HepG2 (cell line): Measurements from ENCODE around the gene CFAP100. TPM values are rescaled to one million over a fixed set of nuclear protein-coding genes. Genes with fewer than 3 reads are reported as not detected.

ENCODE experiments used
- CCAR2 ChIP-seq: fragments of 200-400 bp; formaldehyde crosslinking; optimal IDR thresholded peaks from 2 replicates; pipeline ENCODE3; 2018; ENCODE audit warnings: low read depth, mild to moderate bottlenecking, low read length, moderate library complexity
- HOXD1 ChIP-seq: sonication (generic); formaldehyde crosslinking; IDR thresholded peaks from 2 replicates; pipeline ENCODE4 v1.5.0; 2020; ENCODE audit warnings: missing genetic modification reagents
- ISL2 ChIP-seq: sonication (generic); formaldehyde crosslinking; IDR thresholded peaks from 2 replicates; pipeline ENCODE4 v1.5.0; 2020; ENCODE audit warnings: missing genetic modification reagents
- NFIC ChIP-seq: IDR thresholded peaks from 2 replicates; pipeline ENCODE4 v1.6.1; 2012; ENCODE audit warnings: mild to moderate bottlenecking, low read length, inconsistent platforms
- ONECUT2 ChIP-seq: sonication (generic); formaldehyde crosslinking; IDR thresholded peaks from 2 replicates; pipeline ENCODE4 v1.4.0; 2020; ENCODE audit warnings: missing genetic modification reagents
- POLR2A ChIP-seq, 2 experiments: IDR thresholded peaks; 2 replicates each; pipeline ENCODE4 v1.6.1; 2011; ENCODE audit warnings: low read depth in 2 of 2, low read length in 2 of 2, mild to moderate bottlenecking in 1 of 2, moderate library complexity in 1 of 2; ENCODE audit not compliant: insufficient read depth in 1 of 2
- ZNF441 ChIP-seq: sonication (generic); formaldehyde crosslinking; IDR thresholded peaks from 2 replicates; pipeline ENCODE4 v1.7.0; 2021; ENCODE audit warnings: missing genetic modification reagents, borderline replicate concordance
- ZNF546 ChIP-seq: sonication (generic); formaldehyde crosslinking; conservative IDR thresholded peaks from 2 replicates; pipeline ENCODE4 v1.8.1; 2023; ENCODE audit warnings: mild to moderate bottlenecking, missing genetic modification reagents
- ZNF672 ChIP-seq: sonication (generic); formaldehyde crosslinking; IDR thresholded peaks from 2 replicates; pipeline ENCODE4 v1.8.1; 2022; ENCODE audit warnings: missing genetic modification reagents
- ZNF703 ChIP-seq: sonication (generic); formaldehyde crosslinking; IDR thresholded peaks from 2 replicates; pipeline ENCODE4 v1.5.1; 2020; ENCODE audit warnings: missing genetic modification reagents, mild to moderate bottlenecking, moderate library complexity, borderline replicate concordance
- ZNF709 ChIP-seq: sonication (generic); formaldehyde crosslinking; IDR thresholded peaks from 2 replicates; pipeline ENCODE4 v1.5.0; 2020; ENCODE audit warnings: mild to moderate bottlenecking, missing genetic modification reagents
- polyA plus RNA-seq, 8 experiments: library from polyadenylated mRNA; depleted of rRNA in 3 of 8; stranded (reverse) in 7 of 8; unstranded in 1 of 8; fragments of >200 nt; fragmentation: Illumina TruSeq in 4 of 8; extraction: Trizol in 4 of 8; gene quantifications; 2 replicates each; pipeline versions ENCODE4 v1.2.1 to v1.2.3, GENCODE V29; 2011 to 2016; ENCODE audit warnings: low read depth in 4 of 8, missing spikeins in 1 of 8, mixed read lengths in 1 of 8; ENCODE audit not compliant: insufficient read depth in 1 of 8
- total RNA-seq, 5 experiments: library from RNA; depleted of rRNA; stranded (reverse); fragments of >200 nt; fragmentation: Illumina TruSeq; extraction: Trizol; gene quantifications; 2 replicates each; pipeline ENCODE4 v1.2.3, GENCODE V29; 2016; ENCODE audit warnings: low read depth in 1 of 5
- TF ChIP-seq, protein P1 (sequence below): sonication (generic); formaldehyde crosslinking; IDR thresholded peaks from 2 replicates; pipeline ENCODE4 v1.5.1; 2020; ENCODE audit warnings: missing genetic modification reagents, mild to moderate bottlenecking, borderline replicate concordance
- TF ChIP-seq, protein P2 (sequence below): sonication (generic); formaldehyde crosslinking; IDR thresholded peaks from 2 replicates; pipeline ENCODE4 v1.4.0; 2020; ENCODE audit warnings: missing genetic modification reagents, mild to moderate bottlenecking, borderline replicate concordance
- TF ChIP-seq, protein P3 (sequence below): IDR thresholded peaks from 2 replicates; pipeline ENCODE4 v1.6.1; 2016; ENCODE audit warnings: missing compliant biosample characterization, missing genetic modification reagents, borderline replicate concordance
- TF ChIP-seq, protein P4 (sequence below): sonication (generic); formaldehyde crosslinking; IDR thresholded peaks from 2 replicates; pipeline ENCODE4 v1.9.0; 2021; ENCODE audit warnings: missing genetic modification reagents, borderline replicate concordance
- TF ChIP-seq, protein P5 (sequence below): sonication (generic); formaldehyde crosslinking; IDR thresholded peaks from 2 replicates; pipeline ENCODE4 v1.5.0; 2020; ENCODE audit warnings: mild to moderate bottlenecking, missing genetic modification reagents, borderline replicate concordance
- TF ChIP-seq, protein P6 (sequence below): sonication (generic); formaldehyde crosslinking; IDR thresholded peaks from 2 replicates; pipeline ENCODE4 v1.4.0; 2020; ENCODE audit warnings: missing genetic modification reagents, borderline replicate concordance

CFAP100 gene
- total and polyA plus RNA-seq, 2 of the 13 experiments (the other 11 are each of a cell fraction or from before 2014, with no cell fraction given), result 0.32 TPM; not detected in 1

DNA sequence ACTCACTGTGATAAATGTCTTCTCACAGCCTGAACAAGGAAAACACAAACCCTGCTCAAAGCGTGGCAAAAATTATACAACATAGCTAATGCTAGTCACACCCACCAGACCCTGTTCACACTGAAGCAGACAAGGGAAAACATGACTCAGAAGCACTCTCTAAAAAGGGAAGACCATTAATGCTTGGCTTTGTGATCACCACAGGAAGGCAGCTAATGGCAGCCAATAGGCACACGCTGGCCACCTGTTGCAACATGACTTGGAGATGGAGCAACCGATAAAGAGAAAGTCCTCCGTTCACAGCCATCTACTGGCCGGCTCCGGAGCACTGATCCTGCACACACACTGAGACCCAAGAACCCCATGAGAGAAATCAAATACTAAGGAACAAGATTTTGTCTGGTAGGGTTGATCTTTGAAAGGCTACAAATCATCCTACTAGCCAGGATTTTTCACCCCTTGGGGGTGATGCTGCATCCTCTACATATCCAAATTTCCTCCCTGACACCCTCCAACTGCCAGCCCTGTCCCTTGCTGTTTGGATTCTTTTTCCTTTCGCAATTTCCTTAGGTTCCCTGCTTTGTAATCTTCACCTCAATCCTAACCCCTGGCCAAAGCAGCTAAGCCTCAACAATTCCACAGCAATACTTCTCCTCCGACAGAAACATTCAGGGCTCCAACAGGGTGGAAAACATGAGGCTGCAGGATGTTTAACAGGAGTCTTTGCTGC is 77.7 kb downstream of the CFAP100 start (continued):
- TF ChIP-seq NFIC (no peak), ISL2 (CRISPR knock-in tag) (peak; percentile 31; the same call in 1 of the 2 replicates), ZNF703 (no peak), ZNF709 (no peak), ZNF672 (CRISPR knock-in tag) (no peak), POLR2A (IDR thresholded peaks at IDR 0.05; ENCODE audit: insufficient read depth in 1 of 2, low read depth in 2 of 2, low read length in 2 of 2) (peak in 1 of 2 experiments; percentile 49; a peak in 1 of 4 replicates), HOXD1 (CRISPR knock-in tag) (no peak), ZNF546 (CRISPR knock-in tag) (no peak), ZNF441 (no peak), CCAR2 (no peak), ONECUT2 (CRISPR knock-in tag) (no peak)
- TF ChIP-seq, protein P1, sequence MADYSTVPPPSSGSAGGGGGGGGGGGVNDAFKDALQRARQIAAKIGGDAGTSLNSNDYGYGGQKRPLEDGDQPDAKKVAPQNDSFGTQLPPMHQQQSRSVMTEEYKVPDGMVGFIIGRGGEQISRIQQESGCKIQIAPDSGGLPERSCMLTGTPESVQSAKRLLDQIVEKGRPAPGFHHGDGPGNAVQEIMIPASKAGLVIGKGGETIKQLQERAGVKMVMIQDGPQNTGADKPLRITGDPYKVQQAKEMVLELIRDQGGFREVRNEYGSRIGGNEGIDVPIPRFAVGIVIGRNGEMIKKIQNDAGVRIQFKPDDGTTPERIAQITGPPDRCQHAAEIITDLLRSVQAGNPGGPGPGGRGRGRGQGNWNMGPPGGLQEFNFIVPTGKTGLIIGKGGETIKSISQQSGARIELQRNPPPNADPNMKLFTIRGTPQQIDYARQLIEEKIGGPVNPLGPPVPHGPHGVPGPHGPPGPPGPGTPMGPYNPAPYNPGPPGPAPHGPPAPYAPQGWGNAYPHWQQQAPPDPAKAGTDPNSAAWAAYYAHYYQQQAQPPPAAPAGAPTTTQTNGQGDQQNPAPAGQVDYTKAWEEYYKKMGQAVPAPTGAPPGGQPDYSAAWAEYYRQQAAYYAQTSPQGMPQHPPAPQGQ, result no peak
- TF ChIP-seq, protein P2, sequence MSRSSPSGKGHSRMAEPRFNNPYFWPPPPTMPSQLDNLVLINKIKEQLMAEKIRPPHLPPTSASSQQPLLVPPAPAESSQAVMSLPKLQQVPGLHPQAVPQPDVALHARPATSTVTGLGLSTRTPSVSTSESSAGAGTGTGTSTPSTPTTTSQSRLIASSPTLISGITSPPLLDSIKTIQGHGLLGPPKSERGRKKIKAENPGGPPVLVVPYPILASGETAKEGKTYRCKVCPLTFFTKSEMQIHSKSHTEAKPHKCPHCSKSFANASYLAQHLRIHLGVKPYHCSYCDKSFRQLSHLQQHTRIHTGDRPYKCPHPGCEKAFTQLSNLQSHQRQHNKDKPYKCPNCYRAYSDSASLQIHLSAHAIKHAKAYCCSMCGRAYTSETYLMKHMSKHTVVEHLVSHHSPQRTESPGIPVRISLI (CRISPR knock-in tag), result no peak
- TF ChIP-seq, protein P3, sequence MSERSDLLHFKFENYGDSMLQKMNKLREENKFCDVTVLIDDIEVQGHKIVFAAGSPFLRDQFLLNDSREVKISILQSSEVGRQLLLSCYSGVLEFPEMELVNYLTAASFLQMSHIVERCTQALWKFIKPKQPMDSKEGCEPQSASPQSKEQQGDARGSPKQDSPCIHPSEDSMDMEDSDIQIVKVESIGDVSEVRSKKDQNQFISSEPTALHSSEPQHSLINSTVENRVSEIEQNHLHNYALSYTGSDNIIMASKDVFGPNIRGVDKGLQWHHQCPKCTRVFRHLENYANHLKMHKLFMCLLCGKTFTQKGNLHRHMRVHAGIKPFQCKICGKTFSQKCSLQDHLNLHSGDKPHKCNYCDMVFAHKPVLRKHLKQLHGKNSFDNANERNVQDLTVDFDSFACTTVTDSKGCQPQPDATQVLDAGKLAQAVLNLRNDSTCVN (CRISPR knock-in tag), result no peak
- TF ChIP-seq, protein P4, sequence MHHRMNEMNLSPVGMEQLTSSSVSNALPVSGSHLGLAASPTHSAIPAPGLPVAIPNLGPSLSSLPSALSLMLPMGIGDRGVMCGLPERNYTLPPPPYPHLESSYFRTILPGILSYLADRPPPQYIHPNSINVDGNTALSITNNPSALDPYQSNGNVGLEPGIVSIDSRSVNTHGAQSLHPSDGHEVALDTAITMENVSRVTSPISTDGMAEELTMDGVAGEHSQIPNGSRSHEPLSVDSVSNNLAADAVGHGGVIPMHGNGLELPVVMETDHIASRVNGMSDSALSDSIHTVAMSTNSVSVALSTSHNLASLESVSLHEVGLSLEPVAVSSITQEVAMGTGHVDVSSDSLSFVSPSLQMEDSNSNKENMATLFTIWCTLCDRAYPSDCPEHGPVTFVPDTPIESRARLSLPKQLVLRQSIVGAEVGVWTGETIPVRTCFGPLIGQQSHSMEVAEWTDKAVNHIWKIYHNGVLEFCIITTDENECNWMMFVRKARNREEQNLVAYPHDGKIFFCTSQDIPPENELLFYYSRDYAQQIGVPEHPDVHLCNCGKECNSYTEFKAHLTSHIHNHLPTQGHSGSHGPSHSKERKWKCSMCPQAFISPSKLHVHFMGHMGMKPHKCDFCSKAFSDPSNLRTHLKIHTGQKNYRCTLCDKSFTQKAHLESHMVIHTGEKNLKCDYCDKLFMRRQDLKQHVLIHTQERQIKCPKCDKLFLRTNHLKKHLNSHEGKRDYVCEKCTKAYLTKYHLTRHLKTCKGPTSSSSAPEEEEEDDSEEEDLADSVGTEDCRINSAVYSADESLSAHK, result no peak
- TF ChIP-seq, protein P5, sequence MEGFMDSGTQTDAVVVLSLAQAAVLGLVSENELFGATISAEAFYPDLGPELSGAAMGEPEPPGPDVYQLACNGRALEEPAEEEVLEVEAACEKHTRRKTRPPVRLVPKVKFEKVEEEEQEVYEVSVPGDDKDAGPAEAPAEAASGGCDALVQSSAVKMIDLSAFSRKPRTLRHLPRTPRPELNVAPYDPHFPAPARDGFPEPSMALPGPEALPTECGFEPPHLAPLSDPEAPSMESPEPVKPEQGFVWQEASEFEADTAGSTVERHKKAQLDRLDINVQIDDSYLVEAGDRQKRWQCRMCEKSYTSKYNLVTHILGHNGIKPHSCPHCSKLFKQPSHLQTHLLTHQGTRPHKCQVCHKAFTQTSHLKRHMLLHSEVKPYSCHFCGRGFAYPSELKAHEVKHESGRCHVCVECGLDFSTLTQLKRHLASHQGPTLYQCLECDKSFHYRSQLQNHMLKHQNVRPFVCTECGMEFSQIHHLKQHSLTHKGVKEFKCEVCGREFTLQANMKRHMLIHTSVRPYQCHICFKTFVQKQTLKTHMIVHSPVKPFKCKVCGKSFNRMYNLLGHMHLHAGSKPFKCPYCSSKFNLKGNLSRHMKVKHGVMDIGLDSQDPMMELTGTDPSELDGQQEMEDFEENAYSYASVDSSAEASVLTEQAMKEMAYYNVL (CRISPR knock-in tag), result 0 out of 2 replicates have a peak, but pooled peaks have one; percentile 40
- TF ChIP-seq, protein P6, sequence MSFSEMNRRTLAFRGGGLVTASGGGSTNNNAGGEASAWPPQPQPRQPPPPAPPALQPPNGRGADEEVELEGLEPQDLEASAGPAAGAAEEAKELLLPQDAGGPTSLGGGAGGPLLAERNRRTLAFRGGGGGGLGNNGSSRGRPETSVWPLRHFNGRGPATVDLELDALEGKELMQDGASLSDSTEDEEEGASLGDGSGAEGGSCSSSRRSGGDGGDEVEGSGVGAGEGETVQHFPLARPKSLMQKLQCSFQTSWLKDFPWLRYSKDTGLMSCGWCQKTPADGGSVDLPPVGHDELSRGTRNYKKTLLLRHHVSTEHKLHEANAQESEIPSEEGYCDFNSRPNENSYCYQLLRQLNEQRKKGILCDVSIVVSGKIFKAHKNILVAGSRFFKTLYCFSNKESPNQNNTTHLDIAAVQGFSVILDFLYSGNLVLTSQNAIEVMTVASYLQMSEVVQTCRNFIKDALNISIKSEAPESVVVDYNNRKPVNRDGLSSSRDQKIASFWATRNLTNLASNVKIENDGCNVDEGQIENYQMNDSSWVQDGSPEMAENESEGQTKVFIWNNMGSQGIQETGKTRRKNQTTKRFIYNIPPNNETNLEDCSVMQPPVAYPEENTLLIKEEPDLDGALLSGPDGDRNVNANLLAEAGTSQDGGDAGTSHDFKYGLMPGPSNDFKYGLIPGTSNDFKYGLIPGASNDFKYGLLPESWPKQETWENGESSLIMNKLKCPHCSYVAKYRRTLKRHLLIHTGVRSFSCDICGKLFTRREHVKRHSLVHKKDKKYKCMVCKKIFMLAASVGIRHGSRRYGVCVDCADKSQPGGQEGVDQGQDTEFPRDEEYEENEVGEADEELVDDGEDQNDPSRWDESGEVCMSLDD (CRISPR knock-in tag), result no peak
